NCI-H1694 treated with DMSO at 0.1 percent for 48 hours (cell line): ENCODE results near the gene TMEM191C.
"Not testable (repeated sequence)": the region's sequence is repeated elsewhere in the genome, so short reads cannot be mapped to it uniquely, and the experiment has no call there.

Source experiments
- DNase-seq: peaks from one replicate; lab custom pipeline; 2025; lab: John Stamatoyannopoulos, UW

The TMEM191C gene

GRCh38 chr22:21467337-21468193 lies at the start of gene TMEM191C:
Gene TMEM191C (plus strand): TSS chr22:21467387. CDS start chr22:21467460, 73 bp downstream.
- DNase-seq = not testable (repeated sequence)

GRCh38 chr22:21417853-21418252 lies 49.3 kb upstream of the TMEM191C start:
- DNase-seq = not testable (repeated sequence)

GRCh38 chr22:21418974-21419638 lies 48.1 kb upstream of the TMEM191C start:
- DNase-seq = not testable (repeated sequence)

- not testable (repeated sequence) for DNase-seq
Observed at GRCh38 chr22:21420180-21420763, 46.9 kb upstream of the TMEM191C start.

- not testable (repeated sequence) for DNase-seq
Observed at GRCh38 chr22:21424084-21424709, 43.0 kb upstream of the TMEM191C start.

GRCh38 chr22:21434378-21435233 lies 32.6 kb upstream of the TMEM191C start:
- not testable (repeated sequence) for DNase-seq

- DNase-seq = not testable (repeated sequence)
Observed at GRCh38 chr22:21435998-21436810, 31.0 kb upstream of the TMEM191C start.

- not testable (repeated sequence) for DNase-seq
Observed at GRCh38 chr22:21438013-21438412, 29.2 kb upstream of the TMEM191C start.

GRCh38 chr22:21440018-21440636 lies 27.1 kb upstream of the TMEM191C start:
- not testable (repeated sequence) for DNase-seq

GRCh38 chr22:21440676-21441075 lies 26.5 kb upstream of the TMEM191C start:
- DNase-seq = not testable (repeated sequence)

- DNase-seq = not testable (repeated sequence)
Observed at GRCh38 chr22:21441170-21441569, 26.0 kb upstream of the TMEM191C start.

- DNase-seq = not testable (repeated sequence)
Observed at GRCh38 chr22:21442123-21442522, 25.1 kb upstream of the TMEM191C start.

GRCh38 chr22:21442646-21443045 lies 24.5 kb upstream of the TMEM191C start:
- DNase-seq = not testable (repeated sequence)

- DNase-seq = no peak
Observed at GRCh38 chr22:21443057-21443734, 24.0 kb upstream of the TMEM191C start.

- DNase-seq = no peak
Observed at GRCh38 chr22:21443735-21444421, 23.3 kb upstream of the TMEM191C start.

GRCh38 chr22:21444701-21445436 lies 22.3 kb upstream of the TMEM191C start:
- DNase-seq = no peak

GRCh38 chr22:21445437-21446127 lies 21.6 kb upstream of the TMEM191C start:
- DNase-seq = no peak
